ENCODE data around the gene ANKS1B. TPM values are rescaled to one million over a fixed set of nuclear protein-coding genes. Genes with fewer than 3 reads are reported as not detected.
A peak's percentile ranks its signal among the peaks of the same experiment; 100 is the strongest.
"Not testable (repeated sequence)": the region's sequence is repeated elsewhere in the genome, so short reads cannot be mapped to it uniquely, and the experiment has no call there.

Gene ANKS1B
- total and polyA plus RNA-seq, 3 experiments from 2014 or later, result 0.39 to 0.60 TPM; not detected in 1

- H3K4me1 ChIP-seq (ENCODE audit: insufficient read depth, low read length), result no peaks in the 10 kb centered on the region
- H3K4me3 ChIP-seq (ENCODE audit: low read length), result no peak overlapping the region
- no peak overlapping the region for H3K4me3 Mint-ChIP-seq
- no peaks in the 10 kb centered on the region for H3K9me3 ChIP-seq (ENCODE audit: low read length)
- no peaks in the 10 kb centered on the region for H3K36me3 Mint-ChIP-seq
- ChIA-PET POLR2A (no interaction called here), CTCF (no interaction called here)
- peaks cover 0 to 3% (median 0%) of the 10 kb centered on the region in 5 donors for H3K9me3 Mint-ChIP-seq
- DNase-seq, result no peak
- no peaks in the 10 kb centered on the region for H3K36me3 ChIP-seq (ENCODE audit: insufficient read depth, low read length)
- H3K27me3 ChIP-seq (ENCODE audit: insufficient read depth, low read length, poor library complexity, severe bottlenecking), result no peaks in the 10 kb centered on the region
- H3K27me3 Mint-ChIP-seq, result peaks cover 3 to 8% of the 10 kb centered on the region in 2 donors
- H3K4me1 Mint-ChIP-seq, result no peaks in the 10 kb centered on the region
- no peak overlapping the region for H3K27ac ChIP-seq (ENCODE audit: low read depth, low read length)
- no peak overlapping the region for H3K27ac Mint-ChIP-seq
Observed at GRCh38 chr12:98770230-98770629, 1214.5 kb downstream of the ANKS1B start.

GRCh38 chr12:98769068-98769467 is 1215.7 kb downstream of the ANKS1B start:
- no peaks in the 10 kb centered on the region for H3K4me1 Mint-ChIP-seq

GRCh38 chr12:98767248-98767647 is 1217.5 kb downstream of the ANKS1B start:
- no peaks in the 10 kb centered on the region for H3K27me3 ChIP-seq (ENCODE audit: insufficient read depth, low read length, poor library complexity, severe bottlenecking)
- no peaks in the 10 kb centered on the region for H3K36me3 Mint-ChIP-seq
- no peak for DNase-seq
- peaks cover 3 to 8% of the 10 kb centered on the region in 2 donors for H3K27me3 Mint-ChIP-seq
- H3K4me1 ChIP-seq (ENCODE audit: insufficient read depth, low read length), result no peaks in the 10 kb centered on the region
- no peaks in the 10 kb centered on the region for H3K36me3 ChIP-seq (ENCODE audit: insufficient read depth, low read length)
- H3K9me3 Mint-ChIP-seq, result peaks cover 0 to 1% (median 0%) of the 10 kb centered on the region in 5 donors
- no peaks in the 10 kb centered on the region for H3K9me3 ChIP-seq (ENCODE audit: low read length)
- no peak overlapping the region for H3K4me3 ChIP-seq (ENCODE audit: low read length)
- no peak overlapping the region for H3K27ac ChIP-seq (ENCODE audit: low read depth, low read length)
- no peaks in the 10 kb centered on the region for H3K4me1 Mint-ChIP-seq
- POLR2A ChIA-PET, result no interaction called here
- H3K27ac Mint-ChIP-seq, result no peak overlapping the region
- CTCF ChIA-PET, result no interaction called here
- no peak overlapping the region for H3K4me3 Mint-ChIP-seq

More at GRCh38 chr12:98769068-98769467, 1215.7 kb downstream of the ANKS1B start:
- no peak overlapping the region for H3K27ac ChIP-seq (ENCODE audit: low read depth, low read length)
- CTCF ChIA-PET, result interaction anchor here (1.1 kb wide), 1 partner anchor 8 kb away, joined by 5 read pairs; no protein-coding TSS in a partner anchor
- Mint-ChIP-seq H3K27me3 (peaks cover 3 to 8% of the 10 kb centered on the region in 2 donors), H3K9me3 (peaks cover 0 to 3% (median 0%) of the 10 kb centered on the region in 5 donors), H3K36me3 (no peaks in the 10 kb centered on the region), H3K4me3 (no peak overlapping the region), H3K27ac (no peak overlapping the region)
- H3K4me3 ChIP-seq (ENCODE audit: low read length), result no peak overlapping the region
- no peak for DNase-seq
- no peaks in the 10 kb centered on the region for H3K9me3 ChIP-seq (ENCODE audit: low read length)
- no peaks in the 10 kb centered on the region for H3K4me1 ChIP-seq (ENCODE audit: insufficient read depth, low read length)
- POLR2A ChIA-PET, result no interaction called here
- H3K27me3 ChIP-seq (ENCODE audit: insufficient read depth, low read length, poor library complexity, severe bottlenecking), result no peaks in the 10 kb centered on the region
- no peaks in the 10 kb centered on the region for H3K36me3 ChIP-seq (ENCODE audit: insufficient read depth, low read length)

- no peak for DNase-seq
- no peak overlapping the region for H3K27ac Mint-ChIP-seq
- Histone ChIP-seq H3K4me1 (ENCODE audit: insufficient read depth, low read length) (no peaks in the 10 kb centered on the region), H3K4me3 (ENCODE audit: low read length) (no peak overlapping the region), H3K9me3 (ENCODE audit: low read length) (no peaks in the 10 kb centered on the region), H3K27me3 (ENCODE audit: insufficient read depth, low read length, poor library complexity, severe bottlenecking) (no peaks in the 10 kb centered on the region), H3K36me3 (ENCODE audit: insufficient read depth, low read length) (no peaks in the 10 kb centered on the region), H3K27ac (ENCODE audit: low read depth, low read length) (no peak overlapping the region)
- H3K4me3 Mint-ChIP-seq, result no peak overlapping the region
- no peaks in the 10 kb centered on the region for H3K4me1 Mint-ChIP-seq
- ChIA-PET POLR2A (no interaction called here), CTCF (no interaction called here)
- no peaks in the 10 kb centered on the region for H3K9me3 Mint-ChIP-seq
- peaks cover 5 to 8% of the 10 kb centered on the region in 2 donors for H3K27me3 Mint-ChIP-seq
- H3K36me3 Mint-ChIP-seq, result no peaks in the 10 kb centered on the region
Observed at GRCh38 chr12:98763656-98764055, 1221.1 kb downstream of the ANKS1B start.

- peaks cover 3 to 11% (median 9%) of the 10 kb centered on the region in 3 donors for H3K4me1 Mint-ChIP-seq
- peaks cover 0 to 9% of the 10 kb centered on the region in 2 donors for H3K27me3 Mint-ChIP-seq
- H3K27ac Mint-ChIP-seq, result no peak overlapping the region
- no peaks in the 10 kb centered on the region for H3K4me1 ChIP-seq (ENCODE audit: insufficient read depth, low read length)
- DNase-seq, result no peak
- no peaks in the 10 kb centered on the region for H3K36me3 ChIP-seq (ENCODE audit: insufficient read depth, low read length)
- no peak overlapping the region for H3K27ac ChIP-seq (ENCODE audit: low read depth, low read length)
- H3K9me3 ChIP-seq (ENCODE audit: low read length), result no peaks in the 10 kb centered on the region
- H3K36me3 Mint-ChIP-seq, result no peaks in the 10 kb centered on the region
- CTCF ChIA-PET, result no interaction called here
- no peak overlapping the region for H3K4me3 Mint-ChIP-seq
- POLR2A ChIA-PET, result no interaction called here
- no peaks in the 10 kb centered on the region for H3K27me3 ChIP-seq (ENCODE audit: insufficient read depth, low read length, poor library complexity, severe bottlenecking)
- no peak overlapping the region for H3K4me3 ChIP-seq (ENCODE audit: low read length)
- H3K9me3 Mint-ChIP-seq, result no peaks in the 10 kb centered on the region
Observed at GRCh38 chr12:98758331-98758730, 1226.4 kb downstream of the ANKS1B start.

- POLR2A ChIA-PET, result no interaction called here
- Mint-ChIP-seq H3K4me3 (no peak overlapping the region), H3K27ac (no peak overlapping the region), H3K4me1 (peaks cover 3 to 11% (median 9%) of the 10 kb centered on the region in 3 donors), H3K36me3 (no peaks in the 10 kb centered on the region), H3K27me3 (peaks cover 0 to 9% of the 10 kb centered on the region in 2 donors), H3K9me3 (no peaks in the 10 kb centered on the region)
- Histone ChIP-seq H3K27me3 (ENCODE audit: insufficient read depth, low read length, poor library complexity, severe bottlenecking) (no peaks in the 10 kb centered on the region), H3K9me3 (ENCODE audit: low read length) (no peaks in the 10 kb centered on the region), H3K4me3 (ENCODE audit: low read length) (no peak overlapping the region), H3K27ac (ENCODE audit: low read depth, low read length) (no peak overlapping the region), H3K36me3 (ENCODE audit: insufficient read depth, low read length) (no peaks in the 10 kb centered on the region), H3K4me1 (ENCODE audit: insufficient read depth, low read length) (no peaks in the 10 kb centered on the region)
- no peak for DNase-seq
- CTCF ChIA-PET, result interaction anchor here (0.6 kb wide), 1 partner anchor 1640 kb away, joined by 3 read pairs; no protein-coding TSS in a partner anchor
Observed at GRCh38 chr12:98757455-98757854, 1227.3 kb downstream of the ANKS1B start.

- H3K27me3 Mint-ChIP-seq; H3K9me3 Mint-ChIP-seq; H3K9me3 ChIP-seq (ENCODE audit: low read length); H3K4me1 ChIP-seq (ENCODE audit: insufficient read depth, low read length); H3K27me3 ChIP-seq (ENCODE audit: insufficient read depth, low read length, poor library complexity, severe bottlenecking); H3K27ac ChIP-seq (ENCODE audit: low read depth, low read length); H3K27ac Mint-ChIP-seq; POLR2A ChIA-PET; CTCF ChIA-PET; H3K4me3 ChIP-seq (ENCODE audit: low read length); H3K4me3 Mint-ChIP-seq; H3K36me3 ChIP-seq (ENCODE audit: insufficient read depth, low read length); DNase-seq; H3K36me3 Mint-ChIP-seq: not testable (repeated sequence)
- peaks cover 3 to 11% (median 9%) of the 10 kb centered on the region in 3 donors for H3K4me1 Mint-ChIP-seq
Observed at GRCh38 chr12:98755855-98756254, 1228.9 kb downstream of the ANKS1B start.

- H3K9me3 ChIP-seq (ENCODE audit: low read length), result no peaks in the 10 kb centered on the region
- POLR2A ChIA-PET, result no interaction called here
- no peaks in the 10 kb centered on the region for H3K27me3 ChIP-seq (ENCODE audit: insufficient read depth, low read length, poor library complexity, severe bottlenecking)
- Mint-ChIP-seq H3K4me3 (peak overlapping the region in 1 of 7 donors; percentile 44), H3K4me1 (peaks cover 3 to 11% (median 9%) of the 10 kb centered on the region in 3 donors), H3K36me3 (no peaks in the 10 kb centered on the region), H3K9me3 (no peaks in the 10 kb centered on the region), H3K27ac (peak overlapping the region in 1 of 8 donors; percentile 47), H3K27me3 (peaks cover 7 to 12% of the 10 kb centered on the region in 2 donors)
- no peak for DNase-seq
- no peaks in the 10 kb centered on the region for H3K4me1 ChIP-seq (ENCODE audit: insufficient read depth, low read length)
- no peak overlapping the region for H3K27ac ChIP-seq (ENCODE audit: low read depth, low read length)
- H3K36me3 ChIP-seq (ENCODE audit: insufficient read depth, low read length), result no peaks in the 10 kb centered on the region
- CTCF ChIA-PET, result no interaction called here
- H3K4me3 ChIP-seq (ENCODE audit: low read length), result no peak overlapping the region
Observed at GRCh38 chr12:98754095-98754494, 1230.6 kb downstream of the ANKS1B start.

GRCh38 chr12:98752726-98753125 is 1232.0 kb downstream of the ANKS1B start:
- no peak overlapping the region for H3K27ac ChIP-seq (ENCODE audit: low read depth, low read length)
- Mint-ChIP-seq H3K27me3 (peaks cover 7 to 14% of the 10 kb centered on the region in 2 donors), H3K27ac (no peak overlapping the region), H3K4me3 (no peak overlapping the region), H3K9me3 (no peaks in the 10 kb centered on the region), H3K36me3 (no peaks in the 10 kb centered on the region), H3K4me1 (peaks cover 3 to 11% (median 9%) of the 10 kb centered on the region in 3 donors)
- no peak overlapping the region for H3K4me3 ChIP-seq (ENCODE audit: low read length)
- DNase-seq, result no peak
- H3K27me3 ChIP-seq (ENCODE audit: insufficient read depth, low read length, poor library complexity, severe bottlenecking), result no peaks in the 10 kb centered on the region
- H3K4me1 ChIP-seq (ENCODE audit: insufficient read depth, low read length), result no peaks in the 10 kb centered on the region
- ChIA-PET POLR2A (no interaction called here), CTCF (no interaction called here)
- H3K36me3 ChIP-seq (ENCODE audit: insufficient read depth, low read length), result no peaks in the 10 kb centered on the region
- H3K9me3 ChIP-seq (ENCODE audit: low read length), result no peaks in the 10 kb centered on the region
